HK-2 (cell line): Measurements from ENCODE around the gene ARPP21.

ENCODE experiments used
- DNase-seq: peaks from one replicate; pipeline ENCODE4 v3.0.0-alpha.2; 2018; ENCODE audit not compliant: unreplicated experiment

Gene ARPP21

GRCh38 chr3:35675621-35676020 lies 36.3 kb downstream of the ARPP21 start:
- no peak for DNase-seq

GRCh38 chr3:35677797-35678196 lies 38.5 kb downstream of the ARPP21 start:
- no peak for DNase-seq

GRCh38 chr3:35678643-35679161 lies 39.4 kb downstream of the ARPP21 start:
- DNase-seq: no peak

GRCh38 chr3:35679409-35680080 lies 40.2 kb downstream of the ARPP21 start:
- DNase-seq: no peak

GRCh38 chr3:35680866-35681650 lies 41.7 kb downstream of the ARPP21 start:
- DNase-seq: no peak

GRCh38 chr3:35685153-35685552 lies 45.8 kb downstream of the ARPP21 start:
- no peak for DNase-seq

- DNase-seq: no peak
Measured at GRCh38 chr3:35688826-35689225, 49.5 kb downstream of the ARPP21 start.

GRCh38 chr3:35690271-35690670 lies 50.9 kb downstream of the ARPP21 start:
- no peak for DNase-seq

GRCh38 chr3:35705904-35706303 lies 66.6 kb downstream of the ARPP21 start:
- DNase-seq: no peak

- no peak for DNase-seq
Measured at GRCh38 chr3:35707904-35708303, 68.6 kb downstream of the ARPP21 start.

- DNase-seq: no peak
Measured at GRCh38 chr3:35708394-35709271, 69.3 kb downstream of the ARPP21 start.

GRCh38 chr3:35709691-35710090 lies 70.4 kb downstream of the ARPP21 start:
- DNase-seq: no peak

GRCh38 chr3:35710554-35710953 lies 71.2 kb downstream of the ARPP21 start:
- no peak for DNase-seq

GRCh38 chr3:35718921-35719320 lies 79.6 kb downstream of the ARPP21 start:
- DNase-seq: no peak

GRCh38 chr3:35721628-35722027 lies 82.3 kb downstream of the ARPP21 start:
- no peak for DNase-seq

- DNase-seq: no peak
Measured at GRCh38 chr3:35722902-35723301, 83.6 kb downstream of the ARPP21 start.

- DNase-seq: no peak
Measured at GRCh38 chr3:35723480-35724097, 84.3 kb downstream of the ARPP21 start.

GRCh38 chr3:35724106-35724505 lies 84.8 kb downstream of the ARPP21 start:
- no peak for DNase-seq

- DNase-seq: no peak
Measured at GRCh38 chr3:35727179-35727578, 87.9 kb downstream of the ARPP21 start.

- no peak for DNase-seq
Measured at GRCh38 chr3:35733341-35733740, 94.0 kb downstream of the ARPP21 start.

GRCh38 chr3:35733864-35734263 lies 94.5 kb downstream of the ARPP21 start:
- no peak for DNase-seq

GRCh38 chr3:35737080-35737479 lies 97.8 kb downstream of the ARPP21 start:
- no peak for DNase-seq
